ENCODE data around the gene YJEFN3.

Gene YJEFN3

GRCh38 chr19:19501798-19502197, 26.9 kb upstream of the YJEFN3 start:
- Histone ChIP-seq H3K4me2 (ENCODE audit: low read length) (no peak overlapping the region), H3K4me1 (ENCODE audit: control insufficient read depth, low read length) (no peaks in the 10 kb centered on the region), H3K9me3 (ENCODE audit: control insufficient read depth, insufficient read depth, low read length) (no peaks in the 10 kb centered on the region), H3K9me2 (replicated peaks; ENCODE audit: control insufficient read depth, low read length) (no peaks in the 10 kb centered on the region), H3K27ac (ENCODE audit: low read depth, low read length) (no peak overlapping the region), H3K27me3 (ENCODE audit: control insufficient read depth, low read length) (no peaks in the 10 kb centered on the region), H3F3A (ENCODE audit: control insufficient read depth, insufficient read depth) (no peaks in the 10 kb centered on the region), H3K79me2 (ENCODE audit: control insufficient read depth, low read length) (no peaks in the 10 kb centered on the region; the same call in 1 of the 2 replicates), H3K4me3 (ENCODE audit: low read length) (no peak overlapping the region), H3K36me3 (ENCODE audit: control insufficient read depth, low read length) (peaks cover 100% of the 10 kb centered on the region), H4K20me1 (ENCODE audit: control insufficient read depth, insufficient read depth, low read depth, low read length) (no peaks in the 10 kb centered on the region)
- no peak for TF ChIP-seq CTCF (IDR thresholded peaks at IDR 0.05; ENCODE audit: low read depth, low read length, poor library complexity, severe bottlenecking)
- TF ChIP-seq EZH2phosphoT487 (IDR thresholded peaks at IDR 0.05; ENCODE audit: borderline replicate concordance, low read length) = no peak

DNA sequence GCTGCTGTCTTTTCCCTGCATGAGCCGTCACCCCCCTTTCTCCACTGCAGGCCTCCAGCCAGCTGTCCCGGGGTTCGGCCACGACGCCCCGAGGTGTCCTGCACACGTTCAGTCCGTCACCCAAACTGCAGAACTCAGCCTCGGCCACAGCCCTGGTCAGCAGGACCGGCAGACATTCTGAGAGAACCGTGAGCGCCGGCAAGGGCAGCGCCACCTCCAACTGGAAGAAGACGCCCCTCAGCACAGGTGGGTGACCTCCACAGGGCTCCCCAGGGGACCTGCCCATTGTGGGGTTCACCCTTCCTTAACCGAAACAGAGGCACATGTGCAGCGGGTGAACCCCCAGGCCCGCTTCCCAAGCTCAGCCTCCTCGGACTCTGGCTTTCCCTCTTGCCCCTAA, 26.4 kb upstream of the YJEFN3 start:
- no peaks in the 10 kb centered on the region for H3K4me1 ChIP-seq (ENCODE audit: control insufficient read depth, low read length)
- H3K36me3 ChIP-seq (ENCODE audit: control insufficient read depth, low read length) = peaks cover 98% of the 10 kb centered on the region

GRCh38 chr19:19502808-19503602, 25.7 kb upstream of the YJEFN3 start:
- TF ChIP-seq CTCF (IDR thresholded peaks at IDR 0.05; ENCODE audit: low read depth, low read length, poor library complexity, severe bottlenecking) (no peak), EZH2phosphoT487 (IDR thresholded peaks at IDR 0.05; ENCODE audit: borderline replicate concordance, low read length) (no peak)
- Histone ChIP-seq H3F3A (ENCODE audit: control insufficient read depth, insufficient read depth) (no peaks in the 10 kb centered on the region), H3K4me2 (ENCODE audit: low read length) (no peak overlapping the region), H3K9me3 (ENCODE audit: control insufficient read depth, insufficient read depth, low read length) (no peaks in the 10 kb centered on the region), H4K20me1 (ENCODE audit: control insufficient read depth, insufficient read depth, low read depth, low read length) (no peaks in the 10 kb centered on the region), H3K4me3 (ENCODE audit: low read length) (no peak overlapping the region), H3K4me1 (ENCODE audit: control insufficient read depth, low read length) (no peaks in the 10 kb centered on the region), H3K79me2 (ENCODE audit: control insufficient read depth, low read length) (no peaks in the 10 kb centered on the region; the same call in 1 of the 2 replicates), H3K27me3 (ENCODE audit: control insufficient read depth, low read length) (no peaks in the 10 kb centered on the region), H3K36me3 (ENCODE audit: control insufficient read depth, low read length) (peaks cover 96% of the 10 kb centered on the region), H3K9me2 (replicated peaks; ENCODE audit: control insufficient read depth, low read length) (no peaks in the 10 kb centered on the region), H3K27ac (ENCODE audit: low read depth, low read length) (no peak overlapping the region)

More for the DNA sequence above, 26.4 kb upstream of the YJEFN3 start:
- no peaks in the 10 kb centered on the region for H3K27me3 ChIP-seq (ENCODE audit: control insufficient read depth, low read length)
- no peaks in the 10 kb centered on the region for H3K9me3 ChIP-seq (ENCODE audit: control insufficient read depth, insufficient read depth, low read length)
- H4K20me1 ChIP-seq (ENCODE audit: control insufficient read depth, insufficient read depth, low read depth, low read length) = no peaks in the 10 kb centered on the region
- no peaks in the 10 kb centered on the region for H3F3A ChIP-seq (ENCODE audit: control insufficient read depth, insufficient read depth)
- no peak overlapping the region for H3K27ac ChIP-seq (ENCODE audit: low read depth, low read length)
- TF ChIP-seq CTCF (IDR thresholded peaks at IDR 0.05; ENCODE audit: low read depth, low read length, poor library complexity, severe bottlenecking) = no peak
- H3K4me3 ChIP-seq (ENCODE audit: low read length) = no peak overlapping the region
- H3K4me2 ChIP-seq (ENCODE audit: low read length) = no peak overlapping the region
- no peaks in the 10 kb centered on the region; the same call in 1 of the 2 replicates for H3K79me2 ChIP-seq (ENCODE audit: control insufficient read depth, low read length)
- no peaks in the 10 kb centered on the region for H3K9me2 ChIP-seq (replicated peaks; ENCODE audit: control insufficient read depth, low read length)
